ENCODE results near the gene MBD2.

DNA sequence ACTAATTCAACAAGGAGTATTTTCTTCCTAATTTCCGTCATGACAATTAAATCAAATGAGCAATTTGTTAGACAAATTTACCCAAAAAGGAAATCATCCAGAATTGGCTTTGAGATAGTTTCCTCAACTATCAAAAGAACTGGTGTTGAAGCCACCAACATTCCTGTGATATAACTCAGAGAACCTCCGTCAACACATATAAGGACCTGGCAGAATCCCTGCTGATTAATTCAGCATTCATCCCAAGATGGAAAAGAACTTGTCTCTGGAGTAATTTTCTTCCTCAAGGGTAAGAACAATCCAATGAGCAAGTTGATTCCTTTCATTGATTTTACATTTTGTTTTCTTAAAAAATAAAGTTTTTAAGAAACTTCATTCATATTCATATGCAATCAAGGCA, 62.0 kb downstream of the MBD2 start:
- TF ChIP-seq, protein P1, sequence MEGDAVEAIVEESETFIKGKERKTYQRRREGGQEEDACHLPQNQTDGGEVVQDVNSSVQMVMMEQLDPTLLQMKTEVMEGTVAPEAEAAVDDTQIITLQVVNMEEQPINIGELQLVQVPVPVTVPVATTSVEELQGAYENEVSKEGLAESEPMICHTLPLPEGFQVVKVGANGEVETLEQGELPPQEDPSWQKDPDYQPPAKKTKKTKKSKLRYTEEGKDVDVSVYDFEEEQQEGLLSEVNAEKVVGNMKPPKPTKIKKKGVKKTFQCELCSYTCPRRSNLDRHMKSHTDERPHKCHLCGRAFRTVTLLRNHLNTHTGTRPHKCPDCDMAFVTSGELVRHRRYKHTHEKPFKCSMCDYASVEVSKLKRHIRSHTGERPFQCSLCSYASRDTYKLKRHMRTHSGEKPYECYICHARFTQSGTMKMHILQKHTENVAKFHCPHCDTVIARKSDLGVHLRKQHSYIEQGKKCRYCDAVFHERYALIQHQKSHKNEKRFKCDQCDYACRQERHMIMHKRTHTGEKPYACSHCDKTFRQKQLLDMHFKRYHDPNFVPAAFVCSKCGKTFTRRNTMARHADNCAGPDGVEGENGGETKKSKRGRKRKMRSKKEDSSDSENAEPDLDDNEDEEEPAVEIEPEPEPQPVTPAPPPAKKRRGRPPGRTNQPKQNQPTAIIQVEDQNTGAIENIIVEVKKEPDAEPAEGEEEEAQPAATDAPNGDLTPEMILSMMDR (conservative IDR thresholded peaks at IDR 0.05; ENCODE audit: low read length): no peak
- no peak for TF ChIP-seq EZH2phosphoT487 (IDR thresholded peaks at IDR 0.05; ENCODE audit: borderline replicate concordance, low read depth, low read length)
